Stimulated activated CD8-positive, alpha-beta memory T cell treated with anti-CD3 and anti-CD28 coated beads, Interleukin-15, amount 100 ng/mL, for 1 hour (primary cell): ENCODE data around the gene DNAH7.
"Not testable (repeated sequence)": the region's sequence is repeated elsewhere in the genome, so short reads cannot be mapped to it uniquely, and the experiment has no call there.

Source experiments
- DNase-seq: peaks from one replicate; pipeline ENCODE4 v3.0.0-alpha.2; 2020; ENCODE audit warnings: low read depth

Gene DNAH7

DNA sequence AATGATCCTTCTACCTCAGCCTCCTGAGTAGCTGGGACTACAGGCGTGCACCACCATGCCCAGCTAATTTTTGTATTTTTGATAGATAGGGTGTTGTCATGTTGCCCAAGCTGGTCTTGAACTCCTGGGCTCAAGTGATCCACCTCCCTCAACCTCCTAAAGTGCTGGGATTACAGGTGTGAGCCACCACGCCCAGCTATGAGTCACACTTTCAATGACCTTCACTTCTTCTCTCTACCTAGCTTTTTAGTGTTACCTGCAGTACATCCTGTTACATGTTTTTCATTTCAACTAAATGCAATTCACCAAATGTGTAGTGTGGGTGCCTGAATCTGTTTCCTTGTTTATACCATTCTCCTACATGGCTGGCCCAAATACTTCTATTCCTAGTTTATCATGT is 347.6 kb downstream of the DNAH7 start:
- DNase-seq: no peak

DNA sequence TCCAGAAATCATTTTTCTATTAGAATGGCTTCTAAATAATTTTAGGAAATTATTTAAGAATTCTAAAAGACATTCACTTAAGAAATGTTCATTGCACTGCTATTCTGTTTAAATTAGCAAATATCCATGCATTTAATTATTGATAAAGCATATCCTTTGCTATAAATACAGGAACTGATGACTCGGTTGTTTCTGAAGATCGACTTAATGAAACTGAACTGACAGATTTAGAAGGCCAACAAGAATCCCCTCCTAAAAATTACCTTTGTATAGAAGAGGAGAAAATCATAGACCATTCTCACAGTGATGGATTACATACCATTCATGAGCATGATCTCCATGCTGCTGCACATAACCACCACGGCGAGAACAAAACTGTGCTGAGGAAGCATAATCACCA is 352.2 kb downstream of the DNAH7 start:
- DNase-seq: no peak

DNA sequence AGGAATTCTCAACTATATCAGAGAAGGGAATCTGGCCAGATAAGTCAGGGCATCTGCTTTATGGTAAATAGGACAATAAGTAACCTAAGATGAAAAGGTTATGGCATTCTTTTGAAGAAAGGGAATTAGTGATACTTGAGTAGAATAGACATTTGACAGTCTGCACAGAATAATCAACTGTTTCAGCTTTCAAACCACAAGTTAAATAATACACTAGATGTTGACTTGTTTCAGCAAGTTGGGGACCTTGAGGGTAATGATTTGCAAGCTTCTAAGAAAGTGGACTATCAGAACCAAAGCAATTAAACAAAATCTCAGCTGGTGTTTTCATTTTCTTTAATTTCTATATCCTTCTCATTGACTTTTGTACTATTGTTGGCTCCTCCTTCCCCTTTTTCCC is 357.2 kb downstream of the DNAH7 start:
- no peak for DNase-seq

DNA sequence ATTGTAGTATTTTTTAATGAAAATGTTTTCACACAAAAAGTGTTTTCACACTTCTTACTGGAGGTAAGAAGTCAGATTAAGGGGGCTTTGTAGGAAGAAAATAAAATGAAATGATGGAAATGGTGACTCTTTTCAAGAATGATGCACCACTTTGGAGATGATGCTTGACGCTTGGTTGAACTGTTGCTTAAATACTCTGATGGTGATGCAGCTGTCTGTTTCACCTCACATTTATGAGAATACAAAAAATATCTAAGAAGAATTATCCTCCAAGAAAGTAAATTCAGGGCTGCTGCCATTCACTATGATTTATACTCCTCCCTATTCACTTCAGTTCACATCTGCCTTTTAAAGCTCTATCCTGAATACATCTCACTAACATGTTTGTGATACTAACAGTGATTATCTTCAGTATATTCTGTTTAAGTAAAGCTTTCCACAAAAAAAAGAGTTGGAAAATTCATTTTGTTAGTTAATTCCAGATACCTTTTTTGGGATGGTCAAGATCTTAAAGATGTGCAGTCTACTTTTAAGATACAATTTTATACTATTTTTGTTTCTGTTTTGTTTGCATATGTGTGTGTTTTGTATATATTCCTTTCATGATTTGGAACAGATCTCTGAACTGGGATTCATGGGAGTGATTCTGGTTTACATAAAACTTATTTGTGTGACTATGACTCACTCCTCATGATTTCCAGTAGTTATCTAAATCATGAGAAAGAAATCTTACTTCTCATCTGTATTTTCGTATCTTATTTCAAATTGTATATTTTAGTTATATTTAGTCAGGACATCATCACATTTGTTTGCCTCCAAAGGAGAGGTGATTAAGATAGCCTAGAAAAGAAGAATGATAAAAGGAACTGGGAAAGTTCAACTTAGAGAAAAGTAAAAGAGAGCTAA is 358.5 kb downstream of the DNAH7 start:
- no peak for DNase-seq

DNA sequence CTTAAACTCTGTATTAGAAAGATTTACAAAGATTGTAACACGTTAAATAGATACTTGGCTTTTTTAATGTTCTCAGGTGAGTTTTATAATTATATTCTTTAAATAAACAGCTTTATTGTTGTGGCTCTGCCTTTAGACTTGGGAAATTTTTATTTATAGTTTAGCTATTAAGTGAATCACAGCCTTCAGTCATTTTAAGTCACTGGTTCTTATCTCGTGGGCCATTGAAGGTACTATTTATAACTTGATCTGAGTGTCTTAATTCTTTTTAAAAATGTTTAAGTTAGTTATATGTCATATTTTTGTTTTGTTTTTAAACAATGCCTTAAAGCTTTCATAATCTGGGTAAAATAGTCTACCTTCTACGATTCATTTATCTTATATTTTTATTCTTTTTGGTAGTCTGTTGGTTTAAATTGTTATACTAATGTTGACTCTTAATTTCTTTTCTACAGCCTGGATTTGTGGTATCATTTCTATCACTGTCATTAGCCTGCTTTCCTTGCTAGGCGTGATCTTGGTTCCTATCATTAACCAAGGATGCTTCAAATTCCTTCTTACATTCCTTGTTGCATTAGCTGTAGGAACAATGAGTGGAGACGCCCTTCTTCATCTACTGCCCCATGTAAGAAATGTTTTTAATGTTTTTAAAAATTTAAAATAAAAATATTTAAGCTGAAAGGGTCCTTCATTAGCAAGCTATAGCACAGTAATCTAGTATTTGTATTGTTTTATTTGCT is 362.3 kb downstream of the DNAH7 start:
- no peak for DNase-seq

DNA sequence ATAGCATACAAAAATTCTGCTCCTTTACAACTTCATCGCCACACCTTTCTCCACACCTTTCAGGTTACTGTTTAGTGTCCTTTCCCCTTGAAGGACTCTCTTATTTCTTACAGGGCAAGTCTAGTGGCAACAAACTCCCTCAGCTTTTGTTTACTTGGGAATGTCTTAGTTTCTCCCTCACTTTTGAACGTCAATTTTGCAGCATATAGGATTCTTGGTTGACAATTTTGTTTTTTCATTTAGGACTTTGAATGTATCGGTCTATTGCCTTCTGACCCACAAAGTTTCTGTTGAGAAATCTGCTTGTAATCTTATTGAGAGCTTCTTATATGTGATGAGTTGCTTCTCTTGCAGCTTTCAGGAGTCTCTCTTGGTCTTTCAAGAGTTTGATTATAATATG is 368.2 kb downstream of the DNAH7 start:
- DNase-seq: no peak

DNA sequence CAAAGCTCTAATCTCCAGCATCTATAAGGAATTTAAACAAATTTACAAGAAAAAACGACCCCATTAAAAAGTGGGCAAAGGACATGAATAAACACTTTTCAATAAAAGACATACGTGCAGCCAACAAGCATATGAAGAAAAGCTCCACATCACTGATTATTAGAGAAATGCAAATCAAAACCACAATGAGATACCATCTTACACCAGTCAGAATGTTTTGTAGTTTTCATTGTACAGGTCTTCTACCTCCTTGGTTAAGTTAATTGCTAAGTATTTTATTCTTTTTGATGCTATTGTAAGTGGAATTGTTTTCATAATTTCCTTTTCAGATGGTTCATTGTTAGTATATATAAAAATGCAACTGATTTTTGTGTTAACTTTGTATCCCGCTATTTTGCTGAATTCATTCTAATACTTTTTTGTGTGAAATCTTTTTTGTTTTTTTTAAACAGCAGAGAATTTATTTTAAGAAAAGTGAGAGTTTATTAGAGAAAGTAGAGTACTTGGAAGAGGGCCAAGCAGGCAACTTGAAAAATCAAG is 370.9 kb downstream of the DNAH7 start:
- no peak for DNase-seq

DNA sequence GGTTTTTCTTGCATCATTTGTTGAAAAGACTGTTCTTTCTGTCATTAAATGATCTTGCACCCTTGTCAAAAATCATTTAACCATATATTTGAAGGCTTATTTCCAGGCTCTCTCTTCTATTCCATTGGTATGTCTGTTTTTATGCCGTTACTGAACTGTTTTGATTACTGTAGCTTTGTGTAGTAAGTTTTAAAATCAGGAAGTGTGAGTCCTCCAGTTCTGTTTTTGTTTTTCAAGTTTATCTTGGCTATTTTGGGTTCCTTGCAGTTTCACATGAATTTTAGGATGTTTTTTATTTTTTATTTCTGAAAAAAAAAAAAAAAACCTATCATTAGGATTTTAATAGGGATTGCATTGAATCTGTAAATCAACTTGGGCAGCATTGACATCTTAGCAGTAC is 372.6 kb downstream of the DNAH7 start:
- no peak for DNase-seq

DNA sequence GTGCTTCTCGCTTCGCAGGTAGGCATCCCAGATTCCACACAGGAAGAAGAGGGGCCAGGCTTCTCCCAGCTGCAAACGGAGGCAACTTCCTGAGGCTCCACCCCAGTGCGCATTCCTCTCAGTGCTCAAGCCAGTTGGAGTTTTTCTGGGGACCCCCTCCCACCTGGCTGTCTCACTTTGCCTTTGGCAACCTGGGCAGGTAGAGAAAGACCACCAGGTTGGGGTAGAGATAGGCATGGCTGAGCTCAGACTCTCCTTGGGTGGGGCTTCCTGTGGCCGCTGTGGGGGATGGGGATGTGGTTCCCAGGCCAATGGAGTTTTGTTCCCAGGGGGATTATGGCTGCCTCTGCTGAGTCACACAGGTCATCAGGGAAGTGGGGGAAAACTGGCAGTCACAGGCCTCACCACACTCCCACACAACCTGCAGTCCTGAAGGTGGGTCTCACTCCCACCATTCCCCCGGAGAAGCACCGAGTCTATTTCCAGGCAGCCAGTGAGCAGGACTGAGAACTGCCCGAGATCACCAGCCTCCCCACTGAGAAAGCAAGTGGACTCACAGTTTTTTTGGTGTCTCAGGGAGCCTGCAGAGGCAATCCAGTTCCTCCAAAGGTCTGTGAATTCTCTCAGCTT is 373.5 kb downstream of the DNAH7 start:
- no peak for DNase-seq

DNA sequence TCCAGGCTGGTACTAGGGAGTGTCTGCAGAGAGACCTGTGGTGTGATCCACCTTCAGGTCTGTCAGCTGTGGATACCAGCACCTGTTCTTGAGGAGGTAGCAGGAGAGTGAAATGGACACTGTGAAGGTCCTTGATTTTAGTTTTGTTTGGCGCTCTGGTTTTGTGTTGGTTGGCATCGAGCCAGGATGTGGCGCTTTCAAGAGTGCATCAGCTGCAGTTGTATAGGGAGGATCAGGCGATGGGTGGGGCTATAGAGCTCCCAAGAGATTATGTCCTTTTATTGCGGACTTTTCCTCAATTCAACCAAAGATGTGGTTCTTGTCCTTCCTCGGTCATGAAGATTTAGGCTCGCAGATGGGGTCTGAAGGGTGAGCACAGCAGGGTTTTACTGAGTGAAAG is 374.1 kb downstream of the DNAH7 start:
- no peak for DNase-seq

DNA sequence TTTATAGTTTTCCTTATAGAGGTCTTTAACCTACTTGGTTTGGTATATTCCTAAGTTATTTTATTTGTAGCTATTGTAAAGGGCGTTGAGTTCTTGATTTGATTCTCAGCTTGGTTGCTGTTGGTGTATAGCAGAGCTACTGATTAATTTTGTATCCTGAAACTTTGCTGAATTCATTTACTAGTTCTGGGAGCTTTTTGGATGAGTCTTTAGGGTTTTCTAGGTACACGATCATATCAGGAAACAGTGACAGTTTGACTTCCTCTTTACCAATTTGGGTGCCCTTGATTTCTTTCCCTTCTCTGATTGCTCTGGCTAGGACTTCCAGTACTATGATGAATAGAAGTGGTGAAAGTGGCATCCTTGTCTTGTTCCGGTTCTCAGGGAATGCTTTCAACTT is 376.1 kb downstream of the DNAH7 start:
- DNase-seq: not testable (repeated sequence)
